T-cell (primary cell): ENCODE results near the gene ACAN. TPM values are rescaled to one million over a fixed set of nuclear protein-coding genes. Genes with fewer than 3 reads are reported as not detected.
A peak's percentile ranks its signal among the peaks of the same experiment; 100 is the strongest.

Source experiments
- ATAC-seq, 4 experiments: fragments of 200-7000 bp in 3 of 4; fragments of 150-1000 bp in 1 of 4; cut with Tn5 transposase; replicated peaks in 1 of 4; 1 replicate in 3 of 4; 2 replicates in 1 of 4; pipeline ENCODE4 v1.10.0; 2021; ENCODE audit warnings: moderate library complexity in 3 of 4, mild to moderate bottlenecking in 2 of 4, moderate number of reproducible peaks in 1 of 4
- CTCF ChIA-PET, 2 donors: fragments of 300-600 bp; sonication (Branson Sonifier 250); formaldehyde crosslinking; loops; one replicate each; lab custom pipeline; 2022; ENCODE audit warnings: antibody characterized with exemption in 2 of 2; lab: Charles Lee
- POLR2A ChIA-PET, 2 donors: fragments of 300-600 bp; sonication (Branson Sonifier 250); formaldehyde crosslinking; loops; one replicate each; lab custom pipeline; 2022; ENCODE audit warnings: antibody characterized with exemption in 2 of 2; lab: Charles Lee
- DNase-seq, 35 experiments: peaks; one replicate each; pipeline versions ENCODE4 v3.0.0 to v3.0.0-alpha.2; 2013 to 2023
- H3K27ac ChIP-seq: one replicate; pipeline ENCODE4 v1.5.1; 2013; ENCODE audit warnings: low read length
- H3K27me3 ChIP-seq, 2 experiments: replicated peaks in 1 of 2; 1 replicate in 1 of 2; 2 replicates in 1 of 2; pipeline versions ENCODE4 v1.6.1 to v1.7.0; 2013; ENCODE audit warnings: low read length in 1 of 2, mixed read lengths in 1 of 2; ENCODE audit not compliant: control insufficient read depth in 2 of 2, insufficient read depth in 2 of 2; ENCODE audit errors: extremely low read depth in 1 of 2
- H3K36me3 ChIP-seq, 2 donors: 1 replicate in 1 of 2; 2 replicates in 1 of 2; pipeline versions ENCODE4 v1.6.1 to v1.7.0; 2013; ENCODE audit warnings: low read length in 1 of 2; ENCODE audit not compliant: control insufficient read depth in 2 of 2, insufficient read depth in 1 of 2; ENCODE audit errors: extremely low read depth in 1 of 2
- H3K4me1 ChIP-seq, 2 experiments: 1 replicate in 1 of 2; 2 replicates in 1 of 2; pipeline versions ENCODE4 v1.6.1 to v1.7.0; 2013; ENCODE audit warnings: low read length in 2 of 2, mixed read lengths in 1 of 2; ENCODE audit not compliant: insufficient read depth in 2 of 2, control insufficient read depth in 1 of 2; ENCODE audit errors: extremely low read depth in 1 of 2
- H3K4me3 ChIP-seq, 2 donors: 1 replicate in 1 of 2; 2 replicates in 1 of 2; pipeline versions ENCODE4 v1.5.1 to v1.7.0; 2013; ENCODE audit warnings: mild to moderate bottlenecking in 2 of 2, low read length in 1 of 2, moderate library complexity in 1 of 2; ENCODE audit not compliant: control insufficient read depth in 1 of 2; ENCODE audit errors: extremely low read depth in 1 of 2
- H3K9me3 ChIP-seq: 2 replicates; pipeline ENCODE4 v1.7.0; 2013
- H3K27ac Mint-ChIP-seq, 2 donors: one replicate each; pipeline ENCODE4 v1.8.0; 2020 to 2021; ENCODE audit warnings: mild to moderate bottlenecking in 2 of 2, mixed read lengths in 2 of 2
- H3K27me3 Mint-ChIP-seq, 2 donors: one replicate each; pipeline ENCODE4 v1.8.0; 2021 to 2022; ENCODE audit warnings: mixed read lengths in 2 of 2
- H3K36me3 Mint-ChIP-seq: one replicate; pipeline ENCODE4 v1.8.0; 2021; ENCODE audit warnings: mixed read lengths
- H3K4me1 Mint-ChIP-seq, 3 donors: one replicate each; pipeline ENCODE4 v1.8.0; 2020 to 2022; ENCODE audit warnings: mixed read lengths in 3 of 3, mild to moderate bottlenecking in 1 of 3
- H3K4me3 Mint-ChIP-seq, 3 donors: one replicate each; pipeline ENCODE4 v1.8.0; 2020 to 2022; ENCODE audit warnings: mild to moderate bottlenecking in 3 of 3, mixed read lengths in 3 of 3, moderate library complexity in 3 of 3
- H3K9me3 Mint-ChIP-seq, 3 donors: one replicate each; pipeline ENCODE4 v1.8.0; 2020 to 2022; ENCODE audit warnings: mixed read lengths in 3 of 3
- WGBS: methylation state at CpG from one replicate; pipeline ENCODE4 v1.1.5; 2013; ENCODE audit warnings: missing lambda C conversion rate; ENCODE audit not compliant: insufficient coverage; 5-methylcytosine and 5-hydroxymethylcytosine counted together
- total RNA-seq, 35 experiments: library from RNA in 6 of 35; stranded (reverse) in 6 of 35; fragments of 120-200 nt in 1 of 35; gene quantifications; one replicate each; pipeline versions ENCODE4 v1.2.1 to v1.2.4 and lab custom pipeline; 2013 to 2026

The ACAN gene
- total RNA-seq, 5 donors from 2014 or later (not counting 1 experiment from before 2014, with no cell fraction given), result not detected

DNA sequence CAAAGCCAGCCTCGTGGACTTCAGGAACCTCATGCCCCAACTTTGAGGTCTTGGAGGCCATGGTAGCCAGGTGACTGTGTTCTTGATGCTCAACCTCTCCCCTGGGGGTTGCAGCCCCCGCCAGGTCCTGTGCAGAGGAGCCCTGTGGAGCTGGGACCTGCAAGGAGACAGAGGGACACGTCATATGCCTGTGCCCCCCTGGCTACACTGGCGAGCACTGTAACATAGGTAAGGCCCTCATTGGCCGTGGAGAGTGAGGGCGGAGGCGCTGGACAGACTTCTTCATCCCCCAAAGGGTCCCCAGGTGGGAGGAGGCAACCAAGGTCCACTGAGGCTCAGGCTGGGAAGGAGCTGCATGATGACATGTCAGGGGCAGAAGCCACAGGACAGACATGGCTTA, 57.0 kb downstream of the ACAN start:
- Histone ChIP-seq H3K4me1 (no peaks in the 10 kb centered on the region), H3K27ac (no peak overlapping the region), H3K27me3 (peaks cover 0 to 17% of the 10 kb centered on the region in 2 experiments), H3K36me3 (no peaks in the 10 kb centered on the region), H3K9me3 (no peaks in the 10 kb centered on the region), H3K4me3 (no peak overlapping the region)
- DNase-seq, result no peak
- Mint-ChIP-seq H3K36me3 (peaks cover 10% of the 10 kb centered on the region), H3K4me1 (no peaks in the 10 kb centered on the region), H3K4me3 (no peak overlapping the region), H3K27me3 (no peaks in the 10 kb centered on the region), H3K9me3 (no peaks in the 10 kb centered on the region), H3K27ac (no peak overlapping the region)
- ChIA-PET CTCF (no interaction called here), POLR2A (no interaction called here)
- WGBS, result 66% methylated on average over 3 of the region's 7 CpGs
- no peak for ATAC-seq

GRCh38 chr15:88863412-88863811, 60.2 kb downstream of the ACAN start:
- Histone ChIP-seq H3K27ac (no peak overlapping the region), H3K4me3 (no peak overlapping the region), H3K36me3 (no peaks in the 10 kb centered on the region), H3K4me1 (no peaks in the 10 kb centered on the region), H3K9me3 (no peaks in the 10 kb centered on the region), H3K27me3 (peaks cover 0 to 9% of the 10 kb centered on the region in 2 experiments)
- DNase-seq (no peak), ATAC-seq (no peak)
- H3K36me3 Mint-ChIP-seq, result peaks cover 13% of the 10 kb centered on the region
- H3K4me1 Mint-ChIP-seq, result peaks cover 0 to 4% (median 0%) of the 10 kb centered on the region in 3 donors
- WGBS, result no CpG with 5 or more reads among the region's 1 CpG
- no peak overlapping the region for H3K4me3 Mint-ChIP-seq
- ChIA-PET POLR2A (no interaction called here), CTCF (no interaction called here)
- no peaks in the 10 kb centered on the region for H3K27me3 Mint-ChIP-seq
- no peak overlapping the region for H3K27ac Mint-ChIP-seq
- no peaks in the 10 kb centered on the region for H3K9me3 Mint-ChIP-seq

- Mint-ChIP-seq H3K4me1 (peaks cover 0 to 4% (median 0%) of the 10 kb centered on the region in 3 donors), H3K36me3 (peaks cover 6% of the 10 kb centered on the region), H3K27me3 (no peaks in the 10 kb centered on the region), H3K27ac (peak overlapping the region in 1 of 2 donors; percentile 19), H3K9me3 (no peaks in the 10 kb centered on the region), H3K4me3 (no peak overlapping the region)
- Histone ChIP-seq H3K27ac (no peak overlapping the region), H3K4me3 (no peak overlapping the region), H3K36me3 (no peaks in the 10 kb centered on the region), H3K9me3 (no peaks in the 10 kb centered on the region), H3K27me3 (peaks cover 0 to 3% of the 10 kb centered on the region in 2 experiments), H3K4me1 (no peaks in the 10 kb centered on the region)
- ChIA-PET CTCF (no interaction called here), POLR2A (interaction anchor here in 1 of 2 donors (0.6 kb wide), 1 partner anchor 204 kb away, joined by 3 read pairs; no protein-coding TSS in a partner anchor)
- no peak for ATAC-seq
- no peak for DNase-seq
- WGBS, result 48% methylated on average over 2 of the region's 4 CpGs
These were observed 61.7 kb downstream of the ACAN start for GRCh38 chr15:88864861-88865497.

- no peak overlapping the region for H3K4me3 Mint-ChIP-seq
- Histone ChIP-seq H3K9me3 (no peaks in the 10 kb centered on the region), H3K4me1 (no peaks in the 10 kb centered on the region), H3K27ac (no peak overlapping the region), H3K4me3 (no peak overlapping the region), H3K36me3 (no peaks in the 10 kb centered on the region), H3K27me3 (peaks cover 0 to 3% of the 10 kb centered on the region in 2 experiments)
- no peaks in the 10 kb centered on the region for H3K27me3 Mint-ChIP-seq
- peaks cover 0 to 4% (median 0%) of the 10 kb centered on the region in 3 donors for H3K4me1 Mint-ChIP-seq
- peak overlapping the region in 1 of 2 donors; percentile 19 for H3K27ac Mint-ChIP-seq
- ATAC-seq, result no peak
- DNase-seq, result no peak
- H3K36me3 Mint-ChIP-seq, result peaks cover 6% of the 10 kb centered on the region
- 81% methylated on average over 5 of the region's 6 CpGs for WGBS
- ChIA-PET POLR2A (interaction anchor here in 1 of 2 donors (0.6 kb wide), 1 partner anchor 203 kb away, joined by 3 read pairs; no protein-coding TSS in a partner anchor), CTCF (no interaction called here)
- no peaks in the 10 kb centered on the region for H3K9me3 Mint-ChIP-seq
These were observed 62.4 kb downstream of the ACAN start for GRCh38 chr15:88865498-88866099.

DNA sequence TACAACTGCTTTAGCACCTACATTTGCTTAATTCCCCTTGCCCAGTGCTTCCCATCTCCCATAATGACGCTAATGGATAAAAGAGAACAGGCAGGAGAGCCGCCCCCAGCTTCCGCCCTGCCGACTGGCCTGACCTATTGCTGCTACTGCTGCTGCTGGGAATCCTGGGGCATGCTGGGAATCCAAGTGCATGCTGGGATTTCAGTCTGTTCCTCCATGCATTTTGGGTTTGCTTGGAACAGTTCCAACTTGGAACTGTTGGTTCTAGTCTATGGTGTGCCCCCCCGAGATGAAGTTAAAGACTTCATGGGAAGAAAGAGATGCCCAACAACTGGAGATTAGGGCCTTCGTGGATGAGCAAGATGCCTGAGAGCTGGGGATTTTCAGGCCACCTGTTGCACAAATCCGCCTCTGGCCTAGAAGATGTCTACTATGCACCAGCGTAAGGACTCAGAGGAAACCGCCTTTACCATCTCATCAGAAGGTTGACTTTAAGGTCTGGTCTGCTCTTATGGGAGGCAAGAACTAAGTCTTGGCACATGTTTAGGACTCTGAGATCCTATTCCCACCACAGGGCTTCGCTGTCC, 63.2 kb downstream of the ACAN start:
- Mint-ChIP-seq H3K4me3 (no peak overlapping the region), H3K36me3 (peaks cover 3% of the 10 kb centered on the region), H3K27me3 (no peaks in the 10 kb centered on the region), H3K9me3 (no peaks in the 10 kb centered on the region), H3K4me1 (peaks cover 0 to 4% (median 0%) of the 10 kb centered on the region in 3 donors), H3K27ac (no peak overlapping the region)
- no peaks in the 10 kb centered on the region for H3K27me3 ChIP-seq
- H3K36me3 ChIP-seq, result no peaks in the 10 kb centered on the region
- ChIA-PET CTCF (no interaction called here), POLR2A (no interaction called here)
- WGBS, result 91% methylated on average over 6 of the region's 10 CpGs
- H3K4me3 ChIP-seq, result no peak overlapping the region
- no peaks in the 10 kb centered on the region for H3K4me1 ChIP-seq
- no peaks in the 10 kb centered on the region for H3K9me3 ChIP-seq
- H3K27ac ChIP-seq, result no peak overlapping the region
- no peak for DNase-seq
- ATAC-seq, result no peak

DNA sequence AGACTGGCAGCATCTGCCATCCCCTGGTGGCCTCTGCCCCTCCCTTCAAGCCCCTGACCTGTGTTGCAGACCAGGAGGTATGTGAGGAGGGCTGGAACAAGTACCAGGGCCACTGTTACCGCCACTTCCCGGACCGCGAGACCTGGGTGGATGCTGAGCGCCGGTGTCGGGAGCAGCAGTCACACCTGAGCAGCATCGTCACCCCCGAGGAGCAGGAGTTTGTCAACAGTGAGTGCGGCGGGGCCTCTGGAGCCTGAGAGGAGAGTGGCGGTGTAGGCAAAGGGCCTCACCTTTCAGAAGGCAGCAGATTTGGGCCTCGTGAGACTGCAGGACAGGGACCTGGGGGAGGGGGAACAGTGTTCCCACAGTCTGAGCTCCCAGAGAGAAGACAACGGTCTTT, 68.1 kb downstream of the ACAN start:
- Mint-ChIP-seq H3K27me3 (no peaks in the 10 kb centered on the region), H3K4me3 (no peak overlapping the region), H3K36me3 (peaks cover 21% of the 10 kb centered on the region), H3K27ac (no peak overlapping the region), H3K4me1 (peaks cover 0 to 1% (median 0%) of the 10 kb centered on the region in 3 donors), H3K9me3 (no peaks in the 10 kb centered on the region)
- ChIA-PET CTCF (no interaction called here), POLR2A (no interaction called here)
- no peak overlapping the region for H3K27ac ChIP-seq
- H3K36me3 ChIP-seq, result peaks cover 0 to 2% of the 10 kb centered on the region in 2 donors
- peaks cover 0 to 12% of the 10 kb centered on the region in 2 experiments for H3K27me3 ChIP-seq
- 91% methylated on average over 14 of the region's 14 CpGs for WGBS
- DNase-seq (no peak), ATAC-seq (no peak)
- H3K4me3 ChIP-seq, result no peak overlapping the region
- no peaks in the 10 kb centered on the region for H3K9me3 ChIP-seq
- no peaks in the 10 kb centered on the region for H3K4me1 ChIP-seq
